Activated CD8-positive, alpha-beta T cell treated with anti-CD3 and anti-CD28 coated beads, Interleukin-2, amount 10 ng/mL, durations not matched to agents 7 days and 5 days (primary cell): ENCODE results near the gene ARID3C. TPM values are rescaled to one million over a fixed set of nuclear protein-coding genes. Genes with fewer than 3 reads are reported as not detected.

Source experiments
- ATAC-seq: fragments of 150-1000 bp; cut with Tn5 transposase; one replicate; pipeline ENCODE4 v1.10.0; 2021; ENCODE audit warnings: moderate library complexity
- CTCF ChIA-PET: fragments of 350-600 bp; sonication (Branson Sonifier 250); formaldehyde crosslinking; loops from one replicate; lab custom pipeline; 2021; ENCODE audit warnings: antibody characterized with exemption; lab: Charles Lee
- POLR2A ChIA-PET: fragments of 350-600 bp; sonication (Branson Sonifier 250); formaldehyde crosslinking; loops from one replicate; lab custom pipeline; 2021; ENCODE audit warnings: antibody characterized with exemption; lab: Charles Lee
- DNase-seq: peaks from one replicate; pipeline ENCODE4 v3.0.0-alpha.2; 2020
- H3K27ac Mint-ChIP-seq: one replicate; pipeline ENCODE4 v1.8.0; 2021; ENCODE audit warnings: mild to moderate bottlenecking, mixed read lengths
- H3K27me3 Mint-ChIP-seq: one replicate; pipeline ENCODE4 v1.8.0; 2021; ENCODE audit warnings: low read depth, mixed read lengths
- H3K36me3 Mint-ChIP-seq: one replicate; pipeline ENCODE4 v1.8.0; 2021; ENCODE audit warnings: low read depth, mixed read lengths
- H3K4me1 Mint-ChIP-seq: one replicate; pipeline ENCODE4 v1.8.0; 2021; ENCODE audit warnings: low read depth, mixed read lengths
- H3K4me3 Mint-ChIP-seq: one replicate; pipeline ENCODE4 v1.8.0; 2021; ENCODE audit warnings: mild to moderate bottlenecking, mixed read lengths
- H3K9me3 Mint-ChIP-seq: one replicate; pipeline ENCODE4 v1.8.0; 2022; ENCODE audit warnings: mixed read lengths; ENCODE audit not compliant: insufficient read depth
- total RNA-seq, 2 experiments: library from RNA; stranded (reverse); gene quantifications; one replicate each; pipeline ENCODE4 v1.2.3, GENCODE V29; 2021

ARID3C gene
- total RNA-seq, 2 experiments from 2014 or later, result 0.34 TPM; not detected in 1

DNA sequence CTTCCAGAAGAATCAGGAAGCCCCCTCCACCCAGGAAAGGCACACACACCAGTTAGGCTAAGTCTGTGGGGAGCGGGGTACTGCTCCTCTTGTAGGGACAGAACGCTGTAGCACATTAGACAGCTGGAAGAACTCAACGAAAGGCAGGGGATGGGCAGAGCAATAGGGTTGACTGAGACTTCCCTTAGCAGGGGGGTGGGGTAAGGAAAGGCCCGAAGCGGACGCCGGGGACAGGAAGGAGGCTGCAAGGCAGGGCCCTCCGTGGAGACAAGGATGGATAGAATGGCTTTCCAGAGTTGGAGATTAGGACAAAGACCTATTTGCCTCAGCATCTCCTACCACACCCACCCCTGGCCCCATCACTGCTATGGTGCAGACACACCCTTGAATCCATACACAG lies 53.6 kb downstream of the ARID3C start:
- Mint-ChIP-seq H3K4me1 (peaks cover 5% of the 10 kb centered on the region), H3K9me3 (no peaks in the 10 kb centered on the region), H3K4me3 (no peak overlapping the region), H3K27me3 (peaks cover 39% of the 10 kb centered on the region), H3K27ac (no peak overlapping the region), H3K36me3 (no peaks in the 10 kb centered on the region)
- ATAC-seq, result no peak
- no peak for DNase-seq
- ChIA-PET CTCF (no interaction called here), POLR2A (no interaction called here)

DNA sequence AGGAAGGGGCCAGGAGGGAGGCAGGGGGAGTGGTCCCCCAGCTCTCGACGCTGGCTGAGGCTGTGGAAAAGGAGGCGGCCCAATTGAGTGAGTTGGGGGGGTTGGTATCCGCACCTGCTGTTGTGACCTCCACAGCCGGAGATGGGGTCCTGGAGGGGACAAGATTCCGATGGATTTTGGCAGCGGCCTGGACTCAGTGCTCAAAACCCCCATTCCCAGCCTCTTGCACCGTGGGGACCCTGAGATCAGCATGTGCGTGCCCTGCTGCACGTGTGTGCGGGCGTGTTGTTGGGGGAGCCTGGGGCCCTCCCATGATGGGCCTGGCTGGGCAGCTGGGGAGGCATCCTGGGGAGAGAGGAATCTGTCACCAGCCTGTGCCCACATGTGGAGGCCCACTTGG lies 54.3 kb downstream of the ARID3C start:
- POLR2A ChIA-PET, result no interaction called here
- ATAC-seq (no peak), DNase-seq (no peak)
- Mint-ChIP-seq H3K4me1 (peaks cover 5% of the 10 kb centered on the region), H3K36me3 (no peaks in the 10 kb centered on the region), H3K9me3 (no peaks in the 10 kb centered on the region), H3K27me3 (peaks cover 37% of the 10 kb centered on the region), H3K27ac (no peak overlapping the region), H3K4me3 (no peak overlapping the region)
- CTCF ChIA-PET, result no interaction called here

DNA sequence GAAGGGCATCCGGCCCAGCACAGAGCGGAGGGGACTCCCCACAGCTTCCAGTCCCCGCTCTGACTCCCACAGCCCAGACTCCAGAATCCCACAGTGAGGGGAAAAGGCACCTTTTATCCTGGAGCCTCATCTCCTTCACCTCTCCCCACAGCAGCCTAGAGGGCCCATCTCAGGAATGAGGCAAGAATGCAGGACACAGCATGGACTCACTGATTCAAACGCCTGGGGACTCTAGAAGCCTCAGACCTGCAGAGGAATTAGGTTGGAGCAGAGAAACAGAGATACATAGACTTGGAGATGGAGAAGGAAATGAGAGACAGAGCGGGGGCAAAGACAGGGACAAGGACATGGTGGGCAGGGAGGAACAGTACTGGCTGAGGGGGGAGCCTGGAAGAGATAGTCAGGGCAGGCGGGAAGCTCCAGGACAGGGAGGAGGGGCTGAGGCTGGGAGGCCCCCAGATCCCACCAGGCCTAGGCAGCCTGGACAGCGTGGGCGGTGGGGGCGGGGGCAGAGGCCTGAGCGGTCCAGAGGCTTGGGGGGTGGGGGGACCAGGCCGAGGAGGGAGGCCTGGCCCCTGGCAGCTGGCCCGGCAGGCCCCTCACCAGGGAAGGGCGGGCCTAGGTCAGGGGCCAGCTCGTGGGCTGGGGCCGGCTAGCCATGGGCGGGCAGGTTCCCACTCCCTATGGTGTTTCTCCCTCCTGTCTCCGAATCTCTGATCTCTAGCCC lies 55.1 kb downstream of the ARID3C start:
- H3K27me3 Mint-ChIP-seq, result peaks cover 30% of the 10 kb centered on the region
- no peak overlapping the region for H3K4me3 Mint-ChIP-seq
- H3K27ac Mint-ChIP-seq, result no peak overlapping the region
- H3K4me1 Mint-ChIP-seq, result peaks cover 5% of the 10 kb centered on the region
- POLR2A ChIA-PET, result no interaction called here
- DNase-seq (no peak), ATAC-seq (no peak)
- no peaks in the 10 kb centered on the region for H3K36me3 Mint-ChIP-seq
- H3K9me3 Mint-ChIP-seq, result no peaks in the 10 kb centered on the region
- CTCF ChIA-PET, result no interaction called here

DNA sequence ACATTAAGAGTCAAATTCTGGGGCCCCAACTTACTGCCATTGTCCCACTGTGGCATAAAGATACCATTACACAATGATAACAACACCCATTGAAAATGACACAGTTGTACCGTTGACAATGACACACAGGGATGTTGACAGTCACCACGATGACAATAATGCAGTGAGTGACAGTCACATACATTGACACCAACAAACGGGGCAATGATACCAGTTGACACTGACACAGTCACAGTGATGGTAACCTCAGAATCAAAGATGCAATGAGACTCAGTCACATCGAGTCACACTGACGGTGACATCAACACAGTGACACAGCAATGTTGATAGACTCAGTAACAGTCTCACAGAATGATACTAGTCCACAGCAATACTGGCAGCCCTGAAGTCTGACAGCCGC lies 56.2 kb downstream of the ARID3C start:
- H3K36me3 Mint-ChIP-seq, result no peaks in the 10 kb centered on the region
- H3K27me3 Mint-ChIP-seq, result peaks cover 29% of the 10 kb centered on the region
- DNase-seq (no peak), ATAC-seq (no peak)
- ChIA-PET CTCF (no interaction called here), POLR2A (no interaction called here)
- no peak overlapping the region for H3K27ac Mint-ChIP-seq
- H3K4me1 Mint-ChIP-seq, result peaks cover 5% of the 10 kb centered on the region
- no peaks in the 10 kb centered on the region for H3K9me3 Mint-ChIP-seq
- H3K4me3 Mint-ChIP-seq, result no peak overlapping the region

DNA sequence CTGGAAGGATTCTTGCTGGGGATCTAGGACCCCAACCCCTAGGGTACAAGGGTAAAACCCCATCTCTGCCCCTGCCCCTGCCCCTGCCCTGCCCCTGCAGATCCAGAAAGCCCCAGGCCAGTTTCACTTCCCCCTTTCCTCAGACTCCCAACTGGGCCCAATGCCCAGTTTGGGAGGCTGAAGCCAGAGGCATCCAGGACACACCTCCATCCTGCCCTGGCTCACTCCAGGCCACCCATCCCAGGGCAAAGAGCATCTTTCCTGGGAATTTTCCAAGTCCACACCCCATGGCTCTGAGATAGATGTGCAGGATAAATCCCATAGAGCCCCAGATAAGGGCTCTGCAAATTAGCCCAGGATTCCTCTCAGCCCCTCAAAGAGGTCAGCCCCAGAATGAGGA lies 56.8 kb downstream of the ARID3C start:
- CTCF ChIA-PET, result no interaction called here
- no peak overlapping the region for H3K27ac Mint-ChIP-seq
- H3K9me3 Mint-ChIP-seq, result no peaks in the 10 kb centered on the region
- POLR2A ChIA-PET, result no interaction called here
- ATAC-seq (no peak), DNase-seq (no peak)
- H3K4me3 Mint-ChIP-seq, result no peak overlapping the region
- H3K27me3 Mint-ChIP-seq, result peaks cover 27% of the 10 kb centered on the region
- no peaks in the 10 kb centered on the region for H3K4me1 Mint-ChIP-seq
- no peaks in the 10 kb centered on the region for H3K36me3 Mint-ChIP-seq

DNA sequence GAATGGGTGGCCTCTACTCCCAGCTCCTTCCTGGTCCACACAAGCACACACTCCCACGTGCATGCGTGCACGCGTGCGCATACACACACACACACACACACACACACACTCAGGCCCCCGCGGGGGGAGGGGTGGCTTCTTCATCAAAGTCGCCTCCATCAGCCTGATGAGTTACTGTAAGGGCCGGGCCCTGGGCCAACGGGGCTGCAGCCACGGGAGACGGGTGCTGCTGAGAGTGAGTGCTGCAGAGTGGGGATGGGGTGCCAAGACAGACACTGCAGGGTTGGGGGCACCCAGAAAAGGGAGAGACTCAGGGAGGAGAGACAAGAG lies 57.4 kb downstream of the ARID3C start:
- POLR2A ChIA-PET, result no interaction called here

More for the DNA sequence above, 57.4 kb downstream of the ARID3C start:
- Mint-ChIP-seq H3K27ac (no peak overlapping the region), H3K4me3 (no peak overlapping the region), H3K9me3 (no peaks in the 10 kb centered on the region), H3K36me3 (no peaks in the 10 kb centered on the region), H3K27me3 (peaks cover 25% of the 10 kb centered on the region), H3K4me1 (no peaks in the 10 kb centered on the region)
- CTCF ChIA-PET, result no interaction called here
- ATAC-seq (no peak), DNase-seq (no peak)

Other genes with a start within 250 kb of the ARID3C start
- gene FAM219A, start 170.5 kb downstream of the ARID3C start, total RNA-seq, result 1 to 10 TPM; 7.5 to 8.3 TPM
- gene DNAI1, start 170.3 kb downstream of the ARID3C start, total RNA-seq, result not detected
- gene ENHO, start 106.1 kb downstream of the ARID3C start, total RNA-seq, result not detected
- gene CNTFR, start 39.3 kb downstream of the ARID3C start, total RNA-seq, result not detected
- 10 to 100 TPM; 23.2 to 26.4 TPM for gene RPP25L, start 17.0 kb downstream of the ARID3C start, total RNA-seq
- gene DCTN3, start 8.6 kb downstream of the ARID3C start, total RNA-seq, result 100 to 1,000 TPM; 134 to 140 TPM
- 10 to 100 TPM; 66.7 to 66.9 TPM for gene SIGMAR1, start 8.7 kb upstream of the ARID3C start, total RNA-seq
- gene GALT, start 17.6 kb upstream of the ARID3C start, total RNA-seq, result 10 to 100 TPM; 79.1 to 83.9 TPM
- gene IL11RA, start 23.1 kb upstream of the ARID3C start, total RNA-seq, result 10 to 100 TPM; 33.0 to 38.8 TPM
- not detected for gene CCL27, start 33.6 kb upstream of the ARID3C start, total RNA-seq
- not detected for gene CCL19, start 62.2 kb upstream of the ARID3C start, total RNA-seq
- not detected for gene CCL21, start 81.1 kb upstream of the ARID3C start, total RNA-seq